ENCODE measurements around the gene MGME1.

MGME1 gene

GRCh38 chr20:17961587-17961940 is 7.3 kb upstream of the MGME1 start:
- no peak for DNase-seq

DNA sequence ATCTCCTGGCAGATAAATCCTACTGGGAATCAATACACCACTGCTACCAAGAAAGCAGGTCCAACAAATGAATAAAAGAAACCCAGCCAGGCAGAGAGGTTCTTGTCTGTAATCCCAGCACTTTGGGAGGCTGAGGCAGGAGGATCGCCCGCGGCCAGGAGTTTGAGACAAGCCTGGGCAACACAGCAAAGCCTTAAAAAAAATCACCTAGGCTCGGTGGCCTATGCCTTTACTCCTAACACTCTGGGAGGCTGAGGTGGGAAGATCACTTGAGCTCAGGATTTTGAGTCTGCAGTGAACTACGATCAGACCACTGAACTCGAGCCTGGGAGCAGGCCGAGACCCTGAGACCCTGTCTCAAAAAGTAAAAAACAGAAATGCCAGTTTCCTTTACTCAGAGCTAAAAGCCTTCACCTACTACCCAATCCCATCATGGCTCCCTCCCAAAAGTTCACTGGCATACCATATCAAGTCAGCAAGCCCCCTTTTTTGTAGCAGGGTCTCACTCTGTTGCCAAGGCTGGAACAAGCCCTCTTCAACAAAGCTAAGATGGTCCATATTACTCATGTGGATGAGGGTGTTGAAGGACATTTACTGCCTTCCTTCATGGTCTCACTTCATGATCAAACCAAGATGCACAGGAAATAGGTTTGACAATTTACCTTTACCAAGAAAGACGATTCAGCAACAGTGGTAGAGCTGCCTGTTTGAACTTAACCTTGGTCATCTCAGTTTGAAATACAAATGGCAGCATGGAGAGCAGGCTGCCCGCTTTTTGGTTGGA is 5.5 kb upstream of the MGME1 start:
- no peak for DNase-seq

DNA sequence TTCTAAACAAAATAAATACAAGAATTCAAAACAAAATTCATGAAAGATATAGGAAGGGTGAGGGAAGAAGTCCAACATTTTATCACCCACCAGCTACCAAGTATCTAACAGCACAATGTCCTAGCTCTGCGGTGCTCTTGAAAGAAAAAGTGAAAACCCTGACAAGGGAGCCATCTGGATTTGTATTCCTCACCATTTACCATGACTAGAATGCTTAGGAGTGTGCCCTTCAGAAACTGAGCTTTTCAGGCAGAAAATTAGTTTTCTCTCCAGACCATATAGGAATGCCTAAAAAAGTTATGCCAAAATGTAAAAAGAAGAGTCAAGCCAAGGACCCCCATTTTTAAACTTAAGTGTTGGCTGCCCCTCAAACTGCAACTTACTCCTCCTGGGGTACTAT is 4.7 kb upstream of the MGME1 start:
- no peak for DNase-seq

DNA sequence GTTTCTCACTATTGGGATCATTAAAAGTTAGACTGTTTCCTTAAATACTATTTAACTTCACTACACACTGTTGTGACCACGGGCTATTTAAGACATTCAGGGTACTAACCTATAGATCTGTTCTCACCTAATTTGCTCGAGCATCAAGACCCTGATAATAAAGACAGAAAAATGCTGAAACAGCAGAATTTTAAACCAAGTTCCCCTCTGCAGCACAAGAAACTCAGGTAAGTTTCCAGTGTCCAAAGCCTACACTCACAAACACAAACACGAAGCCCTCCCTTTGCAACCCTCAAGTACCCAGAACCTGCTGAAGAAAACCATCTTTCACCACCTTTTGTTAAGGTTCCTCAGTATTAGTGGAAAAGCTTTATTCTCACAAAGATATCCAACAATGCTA is 4.2 kb upstream of the MGME1 start:
- DNase-seq: no peak

- DNase-seq: no peak
Observed at GRCh38 chr20:17965042-17965697, 3.6 kb upstream of the MGME1 start.

DNA sequence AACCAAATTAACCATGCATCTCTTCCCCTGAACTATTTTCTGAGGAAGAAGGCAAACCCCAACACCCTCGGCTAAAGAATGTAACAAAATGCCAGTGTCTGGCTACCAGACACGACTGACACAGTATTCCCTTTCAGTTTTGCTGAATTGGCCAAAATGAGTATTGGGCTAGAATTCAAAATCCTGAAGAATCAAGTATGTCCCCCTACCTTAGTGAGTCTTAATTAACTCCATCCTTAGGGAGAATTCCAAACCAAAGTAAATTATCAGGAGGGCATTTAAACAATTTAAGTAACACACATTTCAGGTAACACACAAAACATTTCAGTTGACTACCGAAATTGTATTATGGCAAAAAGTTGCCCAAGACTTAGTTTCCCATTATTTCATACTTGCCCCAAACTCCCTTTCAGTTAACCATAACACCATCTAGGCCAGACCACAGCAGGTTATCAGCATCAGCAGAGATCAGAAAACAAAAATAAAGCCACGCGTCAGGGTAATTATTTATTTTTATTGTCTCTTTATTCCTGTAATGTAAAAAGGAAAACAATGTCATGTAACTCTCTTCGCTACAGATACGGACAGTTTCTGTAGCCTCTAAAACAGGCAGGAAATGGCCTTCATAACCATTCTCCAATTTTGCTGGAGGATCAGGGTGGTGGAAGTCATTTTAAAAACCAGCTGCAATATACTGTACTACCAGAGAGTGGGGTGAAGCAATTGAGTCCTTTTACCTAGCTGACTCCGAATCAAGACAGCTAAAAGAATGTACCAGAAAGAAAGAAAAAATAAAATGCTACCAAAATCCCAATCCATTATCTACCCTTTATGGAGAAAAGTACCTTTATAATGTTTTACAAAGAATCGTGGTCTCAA is 2.1 kb upstream of the MGME1 start:
- DNase-seq: no peak

DNA sequence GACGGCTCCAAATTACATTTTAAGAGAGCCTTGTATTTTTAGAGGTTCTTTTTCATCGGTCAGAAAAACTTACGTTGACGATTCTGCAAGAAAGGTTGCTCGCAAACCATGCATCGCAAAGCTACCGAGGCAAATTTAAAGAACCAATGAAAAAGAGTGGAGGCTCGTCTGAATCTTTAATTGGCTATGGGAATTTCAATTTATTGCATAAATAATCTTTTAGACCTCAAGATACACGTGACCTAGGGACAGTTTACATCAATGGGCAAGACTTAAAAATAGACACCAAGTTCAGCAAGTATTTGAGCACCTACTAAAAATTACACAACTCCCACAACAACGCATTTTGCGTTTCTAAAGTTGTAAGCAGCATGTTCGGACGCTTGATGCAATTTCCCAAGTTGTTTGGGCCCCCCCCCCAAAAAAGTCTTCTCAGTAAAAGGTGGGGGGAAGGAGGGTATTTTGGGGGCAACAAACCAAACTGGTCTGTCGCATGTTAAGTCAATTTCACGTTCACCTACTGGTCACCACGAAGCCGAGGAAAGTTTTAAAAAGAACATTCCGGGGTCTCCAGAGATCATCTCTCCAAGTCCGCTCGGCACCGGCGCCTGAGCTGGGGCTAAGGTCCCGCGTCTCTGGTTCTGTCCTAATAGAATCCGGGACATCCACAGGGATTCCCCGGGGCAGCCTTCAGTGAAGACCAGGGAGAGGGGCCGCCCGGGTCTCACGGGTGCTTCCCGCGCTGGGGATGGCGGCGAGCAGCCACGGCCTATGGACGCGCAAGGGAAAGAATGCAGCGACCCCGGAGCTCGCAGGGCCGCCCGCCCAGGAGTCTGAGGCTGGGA is 1.1 kb upstream of the MGME1 start:
- DNase-seq: no peak

DNA sequence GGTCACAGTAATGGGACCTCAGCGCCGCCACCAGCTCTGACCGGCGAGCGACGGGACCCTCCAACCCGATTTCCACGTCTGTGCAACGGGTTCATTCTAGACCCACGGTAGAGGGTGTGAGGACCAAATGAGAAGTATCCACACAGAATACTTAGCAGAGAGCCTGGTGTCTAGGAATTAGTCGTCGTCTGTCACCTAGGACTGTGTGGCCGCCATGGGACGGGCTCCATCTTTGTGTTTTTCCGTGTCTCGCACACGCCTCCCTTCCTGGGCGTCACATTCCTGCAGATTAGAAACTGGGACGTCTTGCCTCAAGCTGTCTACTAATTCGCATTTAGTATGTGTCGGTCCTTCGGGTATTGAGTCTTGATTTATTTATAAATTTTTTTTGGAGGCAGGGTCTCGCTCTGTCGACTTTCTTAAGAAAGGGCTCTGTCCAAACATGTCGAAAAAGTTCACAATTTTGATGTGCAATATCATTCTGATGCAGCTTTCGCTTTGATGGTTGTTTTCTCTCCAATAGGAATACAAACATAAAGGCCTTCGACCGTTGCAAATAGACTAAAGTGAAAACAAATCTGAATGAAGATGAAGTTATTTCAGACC is 563 bp downstream of the MGME1 start:
- peak; percentile 26 for DNase-seq

GRCh38 chr20:17969884-17970409 is 1.1 kb downstream of the MGME1 start:
- no peak for DNase-seq

GRCh38 chr20:17971300-17972013 is 2.6 kb downstream of the MGME1 start:
- DNase-seq: no peak

DNA sequence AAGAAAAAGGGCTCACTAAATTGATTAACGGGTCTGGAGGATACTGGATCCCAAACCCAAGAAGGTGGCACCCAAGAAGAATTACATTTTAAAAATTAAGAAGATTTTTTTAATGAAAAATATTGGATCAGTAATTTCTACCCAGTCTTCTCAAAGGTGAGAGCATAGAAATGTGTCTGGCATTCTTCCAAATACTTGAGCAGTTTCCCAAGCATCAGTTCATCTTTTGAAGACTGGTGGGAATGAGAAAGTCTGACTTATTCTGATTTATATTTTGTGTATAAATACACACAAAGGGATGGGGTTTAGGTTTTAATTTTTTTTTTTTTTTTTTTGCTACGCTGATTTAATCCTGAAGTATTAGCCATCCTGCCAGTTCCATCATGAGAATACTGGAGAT is 3.3 kb downstream of the MGME1 start:
- DNase-seq: no peak

GRCh38 chr20:17976305-17976704 is 7.5 kb downstream of the MGME1 start:
- no peak for DNase-seq

DNA sequence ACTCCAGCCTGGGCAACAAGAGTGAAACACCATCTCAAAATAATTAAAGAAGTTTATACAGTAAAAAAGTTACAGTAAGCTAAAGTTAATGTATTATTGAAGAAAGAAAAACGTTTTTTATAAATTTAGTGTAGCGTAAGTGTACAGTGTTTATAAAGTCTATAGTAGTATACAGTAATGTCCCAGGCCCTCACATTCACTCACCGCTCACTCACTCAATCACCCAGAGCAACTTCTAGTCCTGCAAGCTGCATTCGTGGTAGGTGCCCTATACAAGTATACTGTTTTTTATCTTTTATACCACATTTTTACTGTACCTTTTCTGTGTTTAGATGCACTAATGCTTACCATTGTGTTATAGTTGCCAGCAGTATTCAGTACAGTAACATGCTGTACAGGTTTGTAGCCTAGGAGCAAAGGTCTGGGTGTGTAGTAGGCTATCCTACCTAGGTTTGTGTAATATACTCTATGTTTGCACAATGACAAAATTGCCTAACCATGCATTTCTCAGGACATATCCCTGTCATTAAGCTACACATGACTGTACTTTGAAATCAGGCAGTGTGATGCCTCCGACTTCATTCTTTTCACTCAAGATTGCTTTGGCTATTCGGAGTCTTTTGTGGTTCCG is 16.7 kb downstream of the MGME1 start:
- DNase-seq: no peak

DNA sequence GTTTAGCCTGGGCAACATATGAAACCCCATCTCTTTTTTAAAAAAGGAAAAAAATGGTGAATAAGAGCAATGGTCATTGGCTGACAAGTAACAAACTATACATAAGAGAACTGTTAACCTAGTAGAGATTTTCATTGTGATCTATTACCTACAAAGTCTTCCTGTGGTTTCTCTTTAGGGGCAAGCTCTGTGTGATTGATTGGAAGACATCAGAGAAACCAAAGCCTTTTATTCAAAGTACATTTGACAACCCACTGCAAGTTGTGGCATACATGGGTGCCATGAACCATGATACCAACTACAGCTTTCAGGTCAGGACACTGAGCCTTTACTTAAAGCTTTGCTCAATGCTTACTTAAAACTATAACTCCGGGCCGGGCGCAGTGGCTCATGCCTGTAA is 19.2 kb downstream of the MGME1 start:
- no peak for DNase-seq

GRCh38 chr20:17990278-17990972 is 21.6 kb downstream of the MGME1 start:
- no peak for DNase-seq

GRCh38 chr20:17992224-17992637 is 23.4 kb downstream of the MGME1 start:
- no peak for DNase-seq

DNA sequence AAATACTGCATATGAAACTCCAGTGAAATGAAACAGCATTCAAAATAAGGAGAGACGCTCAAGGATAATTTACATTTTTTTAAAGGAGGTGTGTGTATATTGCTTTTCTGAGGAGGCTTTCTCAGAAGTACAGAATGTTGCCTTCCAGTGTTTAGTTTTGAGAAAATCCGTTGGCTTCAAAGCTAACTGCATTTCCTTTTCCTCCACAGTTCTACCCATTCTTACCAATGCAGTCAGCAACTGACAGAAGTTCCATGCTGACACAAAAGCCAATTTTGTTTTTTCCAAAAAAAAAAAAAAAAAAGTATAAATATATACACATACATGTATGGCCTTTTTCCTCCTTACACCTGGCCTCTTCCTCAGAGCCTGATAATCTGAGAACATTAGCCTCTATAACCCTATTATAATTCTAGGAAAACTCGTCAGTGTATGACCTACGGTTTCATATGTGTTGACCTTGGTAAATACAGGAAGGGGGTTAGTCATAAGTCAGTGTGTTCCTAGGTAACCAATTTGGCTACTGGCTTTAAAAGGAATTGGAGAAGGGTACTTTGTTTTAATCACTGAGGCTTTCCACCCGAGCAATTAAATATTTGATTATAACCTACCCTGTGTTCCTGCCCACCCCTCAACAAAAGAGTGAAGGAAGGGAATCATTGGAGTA is 24.2 kb downstream of the MGME1 start:
- no peak for DNase-seq

DNA sequence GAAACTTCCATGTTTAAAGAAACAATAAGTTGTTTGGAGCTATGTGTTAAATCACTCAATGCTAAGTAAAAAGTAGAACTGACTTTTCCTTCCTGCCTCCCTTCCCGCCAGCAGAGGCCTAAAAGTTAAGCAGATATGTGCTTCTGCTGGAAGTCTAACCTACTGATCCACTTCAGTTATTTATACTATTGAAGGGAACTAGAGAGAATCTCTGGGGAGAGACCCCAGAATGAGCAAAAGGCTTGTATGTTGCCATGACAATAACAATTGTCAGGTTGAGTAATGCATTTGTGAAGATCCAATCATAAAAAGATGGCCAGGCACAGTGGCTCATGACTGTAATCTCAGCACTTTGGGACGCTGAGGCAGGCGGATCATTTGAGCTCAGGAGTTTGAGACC is 24.7 kb downstream of the MGME1 start:
- DNase-seq: no peak

DNA sequence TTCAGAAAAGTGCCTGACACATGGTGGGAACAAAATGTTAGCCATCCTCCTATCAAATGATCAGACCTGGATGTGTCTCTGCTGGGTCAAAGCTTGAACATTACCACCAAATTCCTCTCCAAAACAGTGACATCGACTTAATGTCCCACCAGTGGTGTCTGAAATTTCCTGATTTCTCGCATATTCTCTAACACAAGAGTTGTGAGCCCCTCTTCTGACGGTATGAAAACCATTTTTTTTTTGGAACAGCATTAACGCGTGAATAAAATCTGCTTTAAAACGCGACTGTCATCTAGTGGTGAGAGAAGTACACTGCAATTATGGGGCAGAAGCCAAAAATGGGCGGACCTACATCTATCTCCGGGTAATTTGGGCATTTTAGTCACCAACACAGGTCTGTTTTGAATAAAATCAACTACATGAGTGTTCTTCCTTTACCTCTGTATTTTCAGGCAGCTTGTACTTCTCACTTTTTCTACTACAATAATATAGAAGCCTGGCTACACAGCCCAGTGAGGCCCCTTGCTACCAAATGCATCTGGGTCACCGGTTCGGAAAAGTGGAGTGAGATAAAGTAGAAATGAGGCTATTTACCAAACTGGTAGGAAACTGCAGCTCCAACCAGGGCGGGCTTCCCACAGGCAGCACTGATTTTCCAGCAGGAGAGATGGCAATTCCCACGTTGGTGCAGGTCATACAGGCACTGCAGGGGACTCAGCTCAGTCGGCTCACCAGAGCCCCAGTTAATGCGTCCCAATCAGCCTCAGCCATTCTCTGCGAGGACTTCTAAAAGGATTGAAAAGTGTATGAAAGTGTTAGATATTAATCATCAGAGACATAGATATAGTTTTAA is 27.4 kb downstream of the MGME1 start:
- DNase-seq: peak; percentile 16
